Parathyroid adenoma (tissue), 2 donors: ENCODE data around the gene NAV2.
A peak's percentile ranks its signal among the peaks of the same experiment; 100 is the strongest.

Experiments used
- H2AFZ ChIP-seq: fragments of 300-600 bp; sonication (generic); one replicate; pipeline ENCODE4 v1.7.0; 2017; ENCODE audit warnings: antibody characterized with exemption, mild to moderate bottlenecking
- H3K27ac ChIP-seq: fragments of 300-600 bp; sonication (generic); one replicate; pipeline ENCODE4 v1.7.0; 2017
- H3K27me3 ChIP-seq: fragments of 300-600 bp; sonication (generic); one replicate; pipeline ENCODE4 v1.7.0; 2017; ENCODE audit warnings: low read length; ENCODE audit not compliant: control insufficient read depth, insufficient read depth
- H3K36me3 ChIP-seq: fragments of 300-600 bp; sonication (generic); one replicate; pipeline ENCODE4 v1.7.0; 2017; ENCODE audit warnings: low read length; ENCODE audit not compliant: control insufficient read depth, insufficient read depth
- H3K4me1 ChIP-seq: fragments of 300-600 bp; sonication (generic); one replicate; pipeline ENCODE4 v1.7.0; 2017; ENCODE audit warnings: control low read depth
- H3K4me2 ChIP-seq: fragments of 300-600 bp; sonication (generic); one replicate; pipeline ENCODE4 v1.7.0; 2017; ENCODE audit warnings: low read length
- H3K4me3 ChIP-seq: fragments of 300-600 bp; sonication (generic); one replicate; pipeline ENCODE4 v1.7.0; 2017; ENCODE audit warnings: low read depth, low read length
- H3K79me2 ChIP-seq: fragments of 300-600 bp; sonication (generic); one replicate; pipeline ENCODE4 v1.7.0; 2017; ENCODE audit warnings: control low read depth
- H3K9ac ChIP-seq: fragments of 300-600 bp; sonication (generic); one replicate; pipeline ENCODE4 v1.7.0; 2017; ENCODE audit warnings: mild to moderate bottlenecking
- H3K9me3 ChIP-seq: fragments of 300-600 bp; sonication (generic); one replicate; pipeline ENCODE4 v1.7.0; 2017; ENCODE audit warnings: low read length; ENCODE audit not compliant: control insufficient read depth
- TF ChIP-seq, protein P1 (sequence below): fragments of 300-600 bp; sonication (generic); IDR thresholded peaks from one replicate; pipeline ENCODE4 v1.7.0; 2017; ENCODE audit warnings: antibody characterized with exemption, mild to moderate bottlenecking
- donor health status: primary hyperparathyroidism.

The NAV2 gene

DNA sequence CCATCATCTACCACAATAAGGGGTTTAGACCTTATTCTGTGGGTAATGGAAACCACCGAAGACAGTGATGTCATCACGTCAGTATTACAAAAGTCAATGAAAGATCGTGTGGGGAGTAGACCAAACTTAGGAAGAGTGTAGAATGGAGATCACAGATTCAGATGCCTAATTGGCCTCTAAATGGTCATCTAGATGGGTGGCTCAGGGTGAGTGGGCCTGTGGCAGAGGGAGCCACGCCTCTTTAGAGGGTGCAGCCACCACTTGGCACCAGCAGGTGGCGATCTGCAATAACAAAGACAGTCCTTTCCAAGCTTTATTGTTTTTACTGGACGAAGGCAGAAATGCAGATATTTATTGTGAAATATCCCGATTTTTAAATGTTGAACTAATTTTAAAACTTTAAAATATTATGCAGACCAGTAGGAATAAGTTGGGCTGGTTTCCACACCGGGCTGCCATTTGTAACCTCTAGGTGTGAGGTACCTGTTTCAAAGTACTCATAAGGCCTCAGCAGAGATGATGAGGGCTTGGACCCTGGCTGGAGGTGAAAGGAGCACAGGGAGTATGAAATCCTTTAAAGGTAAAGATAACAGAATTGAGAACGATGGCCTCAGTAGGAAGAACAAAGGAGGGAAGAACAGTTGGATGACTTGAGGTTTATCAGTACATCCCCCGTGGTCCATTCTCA is 225.7 kb downstream of the NAV2 start:
- no peak overlapping the region for H3K4me2 ChIP-seq
- no peaks in the 10 kb centered on the region for H3K79me2 ChIP-seq
- no peak overlapping the region for H3K4me3 ChIP-seq
- H3K27me3 ChIP-seq = no peaks in the 10 kb centered on the region
- TF ChIP-seq, protein P1, sequence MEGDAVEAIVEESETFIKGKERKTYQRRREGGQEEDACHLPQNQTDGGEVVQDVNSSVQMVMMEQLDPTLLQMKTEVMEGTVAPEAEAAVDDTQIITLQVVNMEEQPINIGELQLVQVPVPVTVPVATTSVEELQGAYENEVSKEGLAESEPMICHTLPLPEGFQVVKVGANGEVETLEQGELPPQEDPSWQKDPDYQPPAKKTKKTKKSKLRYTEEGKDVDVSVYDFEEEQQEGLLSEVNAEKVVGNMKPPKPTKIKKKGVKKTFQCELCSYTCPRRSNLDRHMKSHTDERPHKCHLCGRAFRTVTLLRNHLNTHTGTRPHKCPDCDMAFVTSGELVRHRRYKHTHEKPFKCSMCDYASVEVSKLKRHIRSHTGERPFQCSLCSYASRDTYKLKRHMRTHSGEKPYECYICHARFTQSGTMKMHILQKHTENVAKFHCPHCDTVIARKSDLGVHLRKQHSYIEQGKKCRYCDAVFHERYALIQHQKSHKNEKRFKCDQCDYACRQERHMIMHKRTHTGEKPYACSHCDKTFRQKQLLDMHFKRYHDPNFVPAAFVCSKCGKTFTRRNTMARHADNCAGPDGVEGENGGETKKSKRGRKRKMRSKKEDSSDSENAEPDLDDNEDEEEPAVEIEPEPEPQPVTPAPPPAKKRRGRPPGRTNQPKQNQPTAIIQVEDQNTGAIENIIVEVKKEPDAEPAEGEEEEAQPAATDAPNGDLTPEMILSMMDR = peak; percentile 51
- H3K9me3 ChIP-seq = no peaks in the 10 kb centered on the region
- no peak overlapping the region for H3K27ac ChIP-seq
- H3K36me3 ChIP-seq = no peaks in the 10 kb centered on the region
- H2AFZ ChIP-seq = no peak overlapping the region
- H3K9ac ChIP-seq = no peak overlapping the region
- H3K4me1 ChIP-seq = no peaks in the 10 kb centered on the region

DNA sequence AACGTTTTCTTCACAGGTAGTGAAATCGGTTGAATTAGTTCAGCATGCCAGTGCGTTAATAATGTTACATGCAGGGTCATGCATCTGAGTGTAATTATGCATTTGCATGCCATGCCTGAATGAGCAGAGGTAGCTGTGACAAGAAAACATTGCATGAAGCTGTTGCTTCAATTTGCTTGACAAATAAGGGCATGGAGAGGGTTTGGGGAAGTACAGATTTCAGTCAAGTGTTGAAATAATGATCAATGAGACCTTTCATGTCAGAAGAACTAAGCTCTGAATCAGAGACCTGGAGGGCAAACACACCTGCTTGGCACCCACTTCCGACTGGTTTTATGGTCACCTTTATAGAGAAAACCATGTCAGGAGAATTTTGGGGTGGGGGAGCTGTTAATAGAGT is 226.2 kb downstream of the NAV2 start:
- TF ChIP-seq, protein P1 = no peak
- Histone ChIP-seq H3K27me3 (no peaks in the 10 kb centered on the region), H3K4me3 (no peak overlapping the region), H2AFZ (no peak overlapping the region), H3K27ac (no peak overlapping the region), H3K4me2 (no peak overlapping the region), H3K9ac (no peak overlapping the region), H3K79me2 (no peaks in the 10 kb centered on the region), H3K36me3 (no peaks in the 10 kb centered on the region), H3K4me1 (no peaks in the 10 kb centered on the region), H3K9me3 (no peaks in the 10 kb centered on the region)

DNA sequence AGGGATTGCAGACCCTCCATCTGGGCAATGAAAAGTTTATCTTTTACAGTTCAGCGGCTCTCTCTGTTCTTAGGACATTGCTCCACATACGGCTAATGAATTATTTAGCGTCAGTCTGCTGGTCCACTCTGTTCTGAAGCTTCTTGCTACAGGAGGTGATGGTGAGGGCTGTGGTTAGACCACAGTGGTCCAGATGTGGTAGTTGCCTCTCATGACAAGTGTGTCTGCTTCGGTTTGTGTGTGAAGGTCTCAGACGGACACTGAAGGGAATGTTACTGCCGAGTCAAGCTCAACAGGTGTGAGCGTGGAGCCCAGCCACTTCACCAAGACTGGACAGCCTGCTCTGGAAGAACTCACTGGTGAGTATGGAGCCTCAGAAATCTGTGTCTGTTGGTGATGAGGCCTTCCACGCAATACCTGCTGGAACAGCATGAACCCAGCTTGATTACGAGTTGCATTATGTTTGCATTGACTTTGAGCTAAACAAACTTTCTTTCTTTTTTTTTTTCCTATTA is 226.8 kb downstream of the NAV2 start:
- Histone ChIP-seq H3K36me3 (no peaks in the 10 kb centered on the region), H3K4me2 (no peak overlapping the region), H3K27ac (no peak overlapping the region), H3K4me1 (no peaks in the 10 kb centered on the region), H2AFZ (no peak overlapping the region), H3K9me3 (no peaks in the 10 kb centered on the region), H3K4me3 (no peak overlapping the region), H3K79me2 (no peaks in the 10 kb centered on the region), H3K27me3 (no peaks in the 10 kb centered on the region), H3K9ac (no peak overlapping the region)
- TF ChIP-seq, protein P1 = no peak

DNA sequence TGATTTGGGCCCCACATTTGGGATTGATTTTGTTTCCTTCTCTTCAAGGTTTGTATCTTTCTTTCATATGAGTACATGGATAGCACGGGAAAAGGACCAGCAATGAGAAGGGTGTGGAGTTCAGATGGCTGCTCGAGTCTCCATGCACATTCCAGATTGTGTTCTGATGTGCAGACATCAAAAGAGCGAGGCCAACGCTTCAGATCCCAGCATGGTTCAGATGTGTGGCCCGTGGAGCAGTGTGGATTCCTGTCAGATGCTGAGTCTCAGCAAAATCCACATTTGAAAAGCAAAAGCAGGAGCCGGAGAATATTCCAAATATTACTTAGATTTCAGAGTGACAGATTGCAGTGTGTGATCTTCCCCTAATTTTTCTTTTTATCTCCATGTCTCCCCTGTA is 228.2 kb downstream of the NAV2 start:
- Histone ChIP-seq H3K9me3 (no peaks in the 10 kb centered on the region), H3K27ac (no peak overlapping the region), H3K4me3 (no peak overlapping the region), H3K4me1 (no peaks in the 10 kb centered on the region), H3K4me2 (no peak overlapping the region), H3K79me2 (no peaks in the 10 kb centered on the region), H3K36me3 (no peaks in the 10 kb centered on the region), H3K9ac (no peak overlapping the region), H3K27me3 (no peaks in the 10 kb centered on the region), H2AFZ (no peak overlapping the region)
- TF ChIP-seq, protein P1 = no peak

DNA sequence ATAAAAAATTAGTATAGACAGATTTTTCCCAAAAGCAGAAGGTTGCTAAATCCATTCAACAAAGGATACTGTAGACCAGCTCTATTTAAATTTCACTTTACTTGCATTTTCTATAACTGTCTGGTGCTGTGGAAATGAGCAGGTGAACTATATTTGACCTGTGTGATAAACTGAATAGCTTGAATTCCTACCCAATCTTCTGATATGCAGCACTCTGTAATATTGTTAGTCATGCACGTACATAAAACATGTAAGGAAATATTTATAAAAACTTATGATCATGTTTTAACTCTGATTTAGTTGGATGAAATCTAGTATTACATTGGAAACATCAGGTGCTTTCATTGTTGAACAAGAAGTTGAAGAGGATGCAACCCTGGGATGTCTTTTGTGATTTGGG is 234.0 kb downstream of the NAV2 start:
- Histone ChIP-seq H3K27ac (no peak overlapping the region), H3K4me2 (no peak overlapping the region), H3K36me3 (no peaks in the 10 kb centered on the region), H3K4me1 (no peaks in the 10 kb centered on the region), H2AFZ (no peak overlapping the region), H3K9ac (no peak overlapping the region), H3K79me2 (no peaks in the 10 kb centered on the region), H3K4me3 (no peak overlapping the region), H3K27me3 (no peaks in the 10 kb centered on the region), H3K9me3 (no peaks in the 10 kb centered on the region)
- TF ChIP-seq, protein P1 = no peak
